Psoas muscle (tissue), 8 donors: Measurements from ENCODE around the gene FOXO1. TPM values are rescaled to one million over a fixed set of nuclear protein-coding genes. Genes with fewer than 3 reads are reported as not detected.

Experiments used
- ATAC-seq, 4 donors: fragments of 200-7000 bp; cut with Tn5 transposase; one replicate each; pipeline ENCODE4 v1.9.1; 2020; ENCODE audit warnings: moderate library complexity in 3 of 4, mild to moderate bottlenecking in 2 of 4
- DNase-seq, 2 donors: peaks; one replicate each; pipeline ENCODE4 v3.0.0-alpha.2; 2020
- H3K27ac ChIP-seq: fragments of 200-600 bp; one replicate; pipeline ENCODE4 v1.8.0; 2022
- H3K27me3 ChIP-seq, 3 donors: fragments of 200-600 bp in 1 of 3; one replicate each; pipeline versions ENCODE4 v1.6.1 to v1.8.0; 2013 to 2022; ENCODE audit warnings: low read length in 2 of 3, mild to moderate bottlenecking in 2 of 3, moderate library complexity in 1 of 3; ENCODE audit not compliant: insufficient read depth in 3 of 3
- H3K36me3 ChIP-seq, 2 donors: fragments of 200-600 bp in 1 of 2; one replicate each; pipeline versions ENCODE4 v1.6.1 to v1.8.0; 2013 to 2022; ENCODE audit warnings: low read depth in 1 of 2, mild to moderate bottlenecking in 1 of 2, moderate library complexity in 1 of 2; ENCODE audit not compliant: insufficient read depth in 1 of 2
- H3K4me1 ChIP-seq: fragments of 200-600 bp; one replicate; pipeline ENCODE4 v1.8.0; 2022
- H3K4me3 ChIP-seq: fragments of 200-600 bp; one replicate; pipeline ENCODE4 v1.8.0; 2022; ENCODE audit warnings: mild to moderate bottlenecking
- H3K9me3 ChIP-seq: fragments of 200-600 bp; one replicate; pipeline ENCODE4 v1.8.0; 2022
- CTCF ChIP-seq: fragments of 200-600 bp; IDR thresholded peaks from one replicate; pipeline ENCODE4 v1.8.0; 2022; ENCODE audit warnings: antibody characterized with exemption
- WGBS, 3 donors: extraction: QIAGEN DNeasy Blood & Tissue Kit; methylation state at CpG; one replicate each; pipeline versions ENCODE4 v1.1.6 to v1.1.7; 2013; 5-methylcytosine and 5-hydroxymethylcytosine counted together
- intact Hi-C, 2 donors: fragments of 100-400 bp; cut with DNase I; formaldehyde crosslinking; loops; one replicate each; pipeline versions ENCODE4 v1.11.0 to v1.14.2; 2022
- polyA plus RNA-seq, 3 donors: library from polyadenylated mRNA; stranded (reverse); fragments of 200-250 nt; gene quantifications; one replicate each; pipeline ENCODE4 v1.2.3, GENCODE V29; 2013
- total RNA-seq, 4 donors: library from RNA; stranded (reverse); fragmentation: NEBNext Ultra II Directional in 2 of 4; extraction: Animal tissue kit (Norgen Biotek cat#: 25700) in 2 of 4; gene quantifications; one replicate each; pipeline versions ENCODE4 v1.2.1 to v1.2.4, GENCODE V29; 2021 to 2023
- donor health status: healthy with polysubstance abuse.
- donor health status: DM: no; HTN: no; CAD: no; lungs with moderate emphysema.
- donor health status: Bipolar disorder and iron deficiency.
- donor health status: healthy.
- donor health status: DM: yes; HTN: yes; CAD: no.
- donor health status: DM: no; HTN: no; CAD: no.
- donor health status: DM: no; HTN: no; CAD: no.
- donor health status: DM: yes; HTN: yes; CAD: no.

FOXO1 gene
- total and polyA plus RNA-seq, 7 donors: 23.8 to 160 (median 68.3) TPM

GRCh38 chr13:40692946-40693345 lies 26.5 kb upstream of the FOXO1 start:
- Histone ChIP-seq H3K9me3 (no peaks in the 10 kb centered on the region), H3K4me3 (no peak overlapping the region), H3K4me1 (no peaks in the 10 kb centered on the region), H3K27me3 (no peaks in the 10 kb centered on the region), H3K27ac (no peak overlapping the region), H3K36me3 (no peaks in the 10 kb centered on the region)
- DNase-seq (no peak), ATAC-seq (no peak)
- 65 to 84% (median 76%) methylated on average over 2 of the region's 2 CpGs for whole genome bisulfite sequencing, 3 donors
- no peak for TF ChIP-seq CTCF
- intact Hi-C loops: no loop called here

DNA sequence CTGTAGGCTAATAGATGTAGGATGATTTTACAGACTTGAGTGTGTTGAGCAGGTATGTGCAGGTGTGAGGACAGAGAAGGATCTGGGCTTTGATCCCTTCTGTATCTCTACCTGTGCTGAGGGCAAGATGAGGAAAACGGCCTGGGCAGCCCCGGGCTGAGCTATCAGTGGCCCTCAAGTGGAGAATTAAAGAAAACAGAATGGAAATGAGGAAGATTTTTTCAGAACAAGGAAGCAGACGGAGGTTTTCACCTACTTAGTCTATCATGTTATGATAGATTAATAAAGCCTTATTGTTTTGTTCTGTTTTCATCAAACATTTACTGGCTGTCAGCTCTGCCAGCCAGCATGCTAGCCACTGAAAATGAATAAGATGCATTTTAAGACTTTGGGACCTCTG lies 22.3 kb upstream of the FOXO1 start:
- DNase-seq (no peak), ATAC-seq (no peak)
- TF ChIP-seq CTCF: no peak
- H3K9me3 ChIP-seq: no peaks in the 10 kb centered on the region
- H3K36me3 ChIP-seq: no peaks in the 10 kb centered on the region
- H3K27me3 ChIP-seq: no peaks in the 10 kb centered on the region
- intact Hi-C loops: loop anchor here in 1 of 2 donors (5.0 to 10.0 kb wide), 2 partner anchors 904 to 1006 kb away; no protein-coding TSS in a partner anchor
- no peak overlapping the region for H3K27ac ChIP-seq
- WGBS, 3 donors: 78 to 85% (median 82%) methylated on average over 3 of the region's 3 CpGs
- no peak overlapping the region for H3K4me3 ChIP-seq
- H3K4me1 ChIP-seq: no peaks in the 10 kb centered on the region

GRCh38 chr13:40682449-40683240 lies 16.2 kb upstream of the FOXO1 start:
- H3K27ac ChIP-seq: no peak overlapping the region
- intact Hi-C loops: loop anchor here (5.0 to 10.0 kb wide), 4 partner anchors 615 to 1000 kb away; no protein-coding TSS in a partner anchor
- H3K36me3 ChIP-seq: no peaks in the 10 kb centered on the region
- H3K4me3 ChIP-seq: no peak overlapping the region
- no peaks in the 10 kb centered on the region for H3K27me3 ChIP-seq
- ATAC-seq: peak in 3 of 4 donors; percentile 23 to 55 (median 32)
- WGBS, 3 donors: 55% methylated on average over 11 of the region's 11 CpGs
- DNase-seq: no peak
- peak; percentile 74 for TF ChIP-seq CTCF
- peaks cover 25% of the 10 kb centered on the region for H3K4me1 ChIP-seq
- no peaks in the 10 kb centered on the region for H3K9me3 ChIP-seq

GRCh38 chr13:40681341-40682146 lies 15.1 kb upstream of the FOXO1 start:
- Histone ChIP-seq H3K27ac (peak overlapping the region; percentile 55), H3K27me3 (no peaks in the 10 kb centered on the region), H3K9me3 (no peaks in the 10 kb centered on the region), H3K4me1 (peaks cover 25% of the 10 kb centered on the region), H3K36me3 (no peaks in the 10 kb centered on the region), H3K4me3 (no peak overlapping the region)
- intact Hi-C loops: loop anchor here (2.0 to 10.0 kb wide), 5 partner anchors 613 to 999 kb away; no protein-coding TSS in a partner anchor
- 20 to 24% (median 22%) methylated on average over 7 of the region's 7 CpGs for WGBS, 3 donors
- no peak for TF ChIP-seq CTCF
- DNase-seq: no peak
- ATAC-seq: peak; percentile 76 to 86 (median 84)
